Fibroblast of lung (primary cell): ENCODE data around the gene HSPBP1. TPM values are rescaled to one million over a fixed set of nuclear protein-coding genes. Genes with fewer than 3 reads are reported as not detected.

ENCODE experiments used
- DNase-seq, 2 donors: peaks; one replicate each; pipeline versions ENCODE4 v3.0.0 to v3.0.0-alpha.2; 2010; ENCODE audit warnings: low read depth in 2 of 2
- H2AFZ ChIP-seq: 2 replicates; pipeline ENCODE4 v1.5.1; 2012; ENCODE audit warnings: low read length, control low read depth, inconsistent platforms
- H3K27ac ChIP-seq: 2 replicates; pipeline ENCODE4 v1.5.1; 2011; ENCODE audit warnings: low read length, control low read depth; ENCODE audit not compliant: insufficient read depth
- H3K27me3 ChIP-seq: 2 replicates; pipeline ENCODE4 v1.5.1; 2011; ENCODE audit warnings: mild to moderate bottlenecking, low read length; ENCODE audit not compliant: control insufficient read depth, insufficient read depth
- H3K36me3 ChIP-seq: 2 replicates; pipeline ENCODE4 v1.5.1; 2011; ENCODE audit warnings: low read length; ENCODE audit not compliant: control insufficient read depth, insufficient read depth
- H3K4me1 ChIP-seq: 2 replicates; pipeline ENCODE4 v1.5.1; 2011; ENCODE audit warnings: low read length; ENCODE audit not compliant: control insufficient read depth, insufficient read depth; ENCODE audit errors: extremely low read depth
- H3K4me2 ChIP-seq: 2 replicates; pipeline ENCODE4 v1.5.1; 2011; ENCODE audit warnings: low read length, control low read depth; ENCODE audit not compliant: insufficient read depth; ENCODE audit errors: extremely low read depth
- H3K4me3 ChIP-seq, 4 experiments: fragments of 200-600 bp in 1 of 4; sonication (generic) in 1 of 4; replicated peaks in 1 of 4; 2 replicates each; pipeline ENCODE4 v1.5.1; 2011 to 2016; ENCODE audit warnings: low read length in 4 of 4, low read depth in 3 of 4, mild to moderate bottlenecking in 3 of 4, control low read depth in 2 of 4, inconsistent platforms in 1 of 4, mixed read lengths in 1 of 4; ENCODE audit not compliant: insufficient read depth in 1 of 4; ENCODE audit errors: control extremely low read depth in 1 of 4
- H3K79me2 ChIP-seq: 2 replicates; pipeline ENCODE4 v1.5.1; 2012; ENCODE audit warnings: mild to moderate bottlenecking, low read length, inconsistent platforms; ENCODE audit not compliant: control insufficient read depth, insufficient read depth
- H3K9ac ChIP-seq: 2 replicates; pipeline ENCODE4 v1.5.1; 2011; ENCODE audit warnings: mild to moderate bottlenecking, low read length, control low read depth; ENCODE audit not compliant: insufficient read depth
- H3K9me3 ChIP-seq: 2 replicates; pipeline ENCODE4 v1.5.1; 2012; ENCODE audit warnings: low read depth, low read length; ENCODE audit not compliant: control insufficient read depth, insufficient read depth
- H4K20me1 ChIP-seq: 2 replicates; pipeline ENCODE4 v1.5.1; 2011; ENCODE audit warnings: low read length; ENCODE audit not compliant: control insufficient read depth, insufficient read depth; ENCODE audit errors: extremely low read depth
- CTCF ChIP-seq, 2 donors: IDR thresholded peaks in 1 of 2; conservative IDR thresholded peaks in 1 of 2; 1 replicate in 1 of 2; 2 replicates in 1 of 2; pipeline ENCODE4 v1.5.1; 2011 to 2012; ENCODE audit warnings: low read length in 2 of 2, control low read depth in 1 of 2, inconsistent platforms in 1 of 2, low read depth in 1 of 2, mild to moderate bottlenecking in 1 of 2
- EZH2 ChIP-seq: IDR thresholded peaks from 2 replicates; pipeline ENCODE4 v1.5.1; 2012; ENCODE audit warnings: low read length, control low read depth, mild to moderate bottlenecking; ENCODE audit errors: missing control alignments
- polyA plus RNA-seq, 2 donors: library from polyadenylated mRNA; depleted of rRNA in 1 of 2; stranded (reverse) in 1 of 2; unstranded in 1 of 2; fragments of >200 nt; gene quantifications; 2 replicates each; pipeline ENCODE4 v1.2.1, GENCODE V29; 2011 to 2012; ENCODE audit warnings: missing spikeins in 1 of 2
- total RNA-seq: library from RNA; depleted of rRNA; stranded (reverse); fragments of >200 nt; gene quantifications from 2 replicates; pipeline ENCODE4 v1.2.1, GENCODE V29; 2014

The HSPBP1 gene
- total and polyA plus RNA-seq, 2 donors (not counting 1 experiment from before 2014, with no cell fraction given) = 12.5 to 21.5 TPM

- H3K27ac ChIP-seq = peak overlapping the region; percentile 87
- no peak for DNase-seq
Observed at GRCh38 chr19:55258476-55258827, 21.5 kb downstream of the HSPBP1 start.

GRCh38 chr19:55257461-55258420, 22.2 kb downstream of the HSPBP1 start:
- H3K9ac ChIP-seq = peak overlapping the region; percentile 48
- H3K9me3 ChIP-seq = no peaks in the 10 kb centered on the region
- DNase-seq = no peak
- H3K36me3 ChIP-seq = no peaks in the 10 kb centered on the region
- H3K4me3 ChIP-seq = peak overlapping the region; percentile 76 to 88 (median 84)
- H3K79me2 ChIP-seq = peaks cover 58% of the 10 kb centered on the region
- H3K27me3 ChIP-seq = no peaks in the 10 kb centered on the region
- peak overlapping the region; percentile 65 for H3K27ac ChIP-seq
- TF ChIP-seq CTCF (conservative IDR thresholded peaks at IDR 0.05 in 1 of 2, IDR thresholded peaks at IDR 0.05 in 1 of 2; ENCODE audit: low read depth in 1 of 2, low read length in 2 of 2) (no peak), EZH2 (no peak)
- no peaks in the 10 kb centered on the region for H4K20me1 ChIP-seq
- H2AFZ ChIP-seq = no peak overlapping the region
- peak overlapping the region; percentile 85 for H3K4me2 ChIP-seq
- peaks cover 3% of the 10 kb centered on the region for H3K4me1 ChIP-seq

More at GRCh38 chr19:55258476-55258827, 21.5 kb downstream of the HSPBP1 start:
- no peak overlapping the region for H3K4me2 ChIP-seq
- peaks cover 3% of the 10 kb centered on the region for H3K4me1 ChIP-seq
- H2AFZ ChIP-seq = peak overlapping the region; percentile 62
- peak overlapping the region; percentile 86 for H3K9ac ChIP-seq
- no peaks in the 10 kb centered on the region for H3K9me3 ChIP-seq
- peak overlapping the region; percentile 67 to 88 (median 80) for H3K4me3 ChIP-seq
- no peaks in the 10 kb centered on the region for H3K27me3 ChIP-seq
- no peaks in the 10 kb centered on the region for H3K36me3 ChIP-seq
- H3K79me2 ChIP-seq = peaks cover 51% of the 10 kb centered on the region
- TF ChIP-seq EZH2 = no peak
- TF ChIP-seq CTCF (conservative IDR thresholded peaks at IDR 0.05 in 1 of 2, IDR thresholded peaks at IDR 0.05 in 1 of 2; ENCODE audit: low read depth in 1 of 2, low read length in 2 of 2) = no peak
- no peaks in the 10 kb centered on the region for H4K20me1 ChIP-seq

GRCh38 chr19:55256562-55257460, 23.1 kb downstream of the HSPBP1 start:
- H3K4me3 ChIP-seq = peak overlapping the region; percentile 76 to 88 (median 84)
- peaks cover 67% of the 10 kb centered on the region for H3K79me2 ChIP-seq
- no peak for DNase-seq
- peak overlapping the region; percentile 1 for H3K27ac ChIP-seq
- no peaks in the 10 kb centered on the region for H3K36me3 ChIP-seq
- peaks cover 3% of the 10 kb centered on the region for H3K4me1 ChIP-seq
- peak overlapping the region; percentile 48 for H3K9ac ChIP-seq
- H4K20me1 ChIP-seq = no peaks in the 10 kb centered on the region
- H2AFZ ChIP-seq = no peak overlapping the region
- H3K4me2 ChIP-seq = peak overlapping the region; percentile 85
- H3K27me3 ChIP-seq = no peaks in the 10 kb centered on the region
- no peak for TF ChIP-seq EZH2
- no peak for TF ChIP-seq CTCF (conservative IDR thresholded peaks at IDR 0.05 in 1 of 2, IDR thresholded peaks at IDR 0.05 in 1 of 2; ENCODE audit: low read depth in 1 of 2, low read length in 2 of 2)
- no peaks in the 10 kb centered on the region for H3K9me3 ChIP-seq
